HCT116 (cell line): ENCODE measurements around the gene CERK. TPM values are rescaled to one million over a fixed set of nuclear protein-coding genes. Genes with fewer than 3 reads are reported as not detected.

Experiments used
- ATAC-seq: fragments of 200-7000 bp; cut with Tn5 transposase; 2 replicates; pipeline ENCODE4 v1.9.1; 2020; ENCODE audit warnings: mild to moderate bottlenecking, moderate library complexity
- BruUV-seq: library from RNA; stranded (reverse); fragments of 400-500 nt; replicated peaks from 2 replicates; lab custom pipeline; 2021; lab: Mats Ljungman, UMichigan
- CTCF ChIA-PET: fragments of 300-600 bp; sonication (Branson Sonifier 250); formaldehyde crosslinking; loops from one replicate; lab custom pipeline; 2021; ENCODE audit warnings: antibody characterized with exemption; lab: Charles Lee
- POLR2A ChIA-PET: fragments of 300-600, 350-600 bp; sonication (Branson Sonifier 250); formaldehyde crosslinking; loops from one replicate; lab custom pipeline; 2021; ENCODE audit warnings: antibody characterized with exemption; lab: Charles Lee
- RAD21 ChIA-PET, 2 experiments: fragments of 300-600 bp; sonication (Branson Sonifier 250); formaldehyde crosslinking; loops; one replicate each; lab custom pipeline; 2023; ENCODE audit warnings: low total read pairs in 2 of 2; ENCODE audit not compliant: uncharacterized antibody in 2 of 2, unreplicated experiment in 2 of 2, low non-redundant PET in 1 of 2; lab: Charles Lee
- DNase-seq: peaks from one replicate; pipeline ENCODE4 v3.0.0-alpha.2; 2010; ENCODE audit warnings: low read depth, low spot score
- H2AFZ ChIP-seq: fragments of 200-600 bp; shearing (Covaris generic), sonication (generic); 2 replicates; pipeline ENCODE4 v1.6.1; 2017; ENCODE audit warnings: low read depth, mixed run types, mixed read lengths, antibody characterized with exemption, low read length; ENCODE audit not compliant: poor library complexity, severe bottlenecking
- H3K27ac ChIP-seq: 2 replicates; pipeline ENCODE4 v1.5.1; 2012; ENCODE audit warnings: low read depth, low read length
- H3K27me3 ChIP-seq: fragments of 200-600 bp; sonication (generic); 2 replicates; pipeline ENCODE4 v1.6.1; 2016; ENCODE audit warnings: mixed run types, low read length, mixed read lengths; ENCODE audit not compliant: insufficient read depth
- H3K36me3 ChIP-seq, 2 experiments: fragments of 200-500 bp in 1 of 2; fragments of 200-600 bp in 1 of 2; sonication (Bioruptor generic) in 1 of 2; sonication (generic) in 1 of 2; 2 replicates each; pipeline versions ENCODE4 v1.5.1 to v1.6.1; 2014 to 2016; ENCODE audit warnings: low read length in 2 of 2, inconsistent platforms in 1 of 2, mixed read lengths in 1 of 2, mixed run types in 1 of 2; ENCODE audit not compliant: insufficient read depth in 2 of 2, control insufficient read depth in 1 of 2
- H3K4me1 ChIP-seq, 2 experiments: fragments of 200-600 bp in 1 of 2; sonication (generic) in 1 of 2; 2 replicates each; pipeline versions ENCODE4 v1.5.1 to v1.6.1; 2012 to 2017; ENCODE audit warnings: low read length in 2 of 2, inconsistent platforms in 1 of 2, mild to moderate bottlenecking in 1 of 2, mixed read lengths in 1 of 2, mixed run types in 1 of 2, moderate library complexity in 1 of 2; ENCODE audit not compliant: insufficient read depth in 2 of 2, control insufficient read depth in 1 of 2
- H3K4me2 ChIP-seq: fragments of 200-600 bp; sonication (generic); 2 replicates; pipeline ENCODE4 v1.6.1; 2017; ENCODE audit warnings: mixed run types, low read length, mixed read lengths
- H3K4me3 ChIP-seq, 2 experiments: fragments of 200-600 bp in 1 of 2; sonication (generic) in 1 of 2; replicated peaks in 1 of 2; 2 replicates each; pipeline ENCODE4 v1.5.1; 2011 to 2016; ENCODE audit warnings: low read length in 2 of 2, control low read depth in 1 of 2, low read depth in 1 of 2, mild to moderate bottlenecking in 1 of 2, mixed read lengths in 1 of 2, mixed run types in 1 of 2
- H3K79me2 ChIP-seq: fragments of 200-600 bp; sonication (generic); 2 replicates; pipeline ENCODE4 v1.6.1; 2017; ENCODE audit warnings: mild to moderate bottlenecking, mixed run types, low read length, moderate library complexity, mixed read lengths; ENCODE audit not compliant: insufficient read depth
- H3K9ac ChIP-seq: fragments of 200-600 bp; sonication (generic); 2 replicates; pipeline ENCODE4 v1.6.1; 2016; ENCODE audit warnings: low read length, mixed read lengths
- H3K9me2 ChIP-seq: fragments of 200-600 bp; sonication (generic), shearing (Covaris generic); 2 replicates; pipeline ENCODE4 v1.6.1; 2017; ENCODE audit warnings: mixed run types, mild to moderate bottlenecking, moderate library complexity; ENCODE audit not compliant: insufficient read depth
- H3K9me3 ChIP-seq, 2 experiments: fragments of 200-500 bp in 1 of 2; fragments of 200-600 bp in 1 of 2; sonication (Bioruptor generic) in 1 of 2; sonication (generic) in 1 of 2; 2 replicates each; pipeline ENCODE4 v1.6.1; 2014 to 2017; ENCODE audit warnings: low read length in 2 of 2, mixed read lengths in 2 of 2, inconsistent platforms in 1 of 2, low read depth in 1 of 2, mild to moderate bottlenecking in 1 of 2, mixed run types in 1 of 2, moderate library complexity in 1 of 2; ENCODE audit not compliant: control insufficient read depth in 1 of 2, insufficient read depth in 1 of 2
- H4K20me1 ChIP-seq: fragments of 200-600 bp; sonication (generic), shearing (Covaris generic); 2 replicates; pipeline ENCODE4 v1.6.1; 2017; ENCODE audit warnings: mixed run types, mild to moderate bottlenecking, moderate library complexity; ENCODE audit not compliant: insufficient read depth
- CBX3 ChIP-seq: IDR thresholded peaks from 2 replicates; pipeline ENCODE4 v1.6.1; 2012; ENCODE audit warnings: low read depth
- CEBPB ChIP-seq: IDR thresholded peaks from 2 replicates; pipeline ENCODE4 v1.6.1; 2012; ENCODE audit warnings: low read depth
- EGR1 ChIP-seq: IDR thresholded peaks from 2 replicates; pipeline ENCODE4 v1.6.1; 2012; ENCODE audit warnings: low read depth
- ELF1 ChIP-seq: IDR thresholded peaks from 2 replicates; pipeline ENCODE4 v1.6.1; 2012; ENCODE audit warnings: low read depth, borderline replicate concordance
- EZH2 ChIP-seq: fragments of 200-600 bp; sonication (generic); IDR thresholded peaks from 2 replicates; pipeline ENCODE4 v1.6.1; 2017; ENCODE audit warnings: antibody characterized with exemption, mixed run types
- FOSL1 ChIP-seq: IDR thresholded peaks from 2 replicates; pipeline ENCODE4 v1.6.1; 2012; ENCODE audit warnings: low read depth
- JUND ChIP-seq: IDR thresholded peaks from 2 replicates; pipeline ENCODE4 v1.6.1; 2012
- POLR2A ChIP-seq: IDR thresholded peaks from 2 replicates; pipeline ENCODE4 v1.7.0; 2011; ENCODE audit warnings: borderline replicate concordance; ENCODE audit not compliant: insufficient read depth, insufficient read length; ENCODE audit errors: extremely low read depth
- POLR2AphosphoS5 ChIP-seq: IDR thresholded peaks from 2 replicates; pipeline ENCODE4 v1.6.1; 2011; ENCODE audit warnings: mild to moderate bottlenecking, low read depth, low read length, moderate library complexity
- RAD21 ChIP-seq: IDR thresholded peaks from 2 replicates; pipeline ENCODE4 v1.6.1; 2012; ENCODE audit warnings: low read depth, mild to moderate bottlenecking
- SRF ChIP-seq: IDR thresholded peaks from 2 replicates; pipeline ENCODE4 v1.6.1; 2012; ENCODE audit warnings: low read depth
- TCF7L2 ChIP-seq: IDR thresholded peaks from 2 replicates; pipeline ENCODE4 v1.7.0; 2011; ENCODE audit warnings: borderline replicate concordance, inconsistent platforms; ENCODE audit not compliant: insufficient read depth, insufficient read length; ENCODE audit errors: extremely low read depth
- ZFX ChIP-seq: fragments of 450-650 bp; IDR thresholded peaks from 2 replicates; pipeline ENCODE4 v1.6.1; 2017
- ZNF274 ChIP-seq: fragments of 200-500 bp; sonication (Bioruptor generic); IDR thresholded peaks from 2 replicates; pipeline ENCODE4 v1.6.1; 2014; ENCODE audit warnings: mild to moderate bottlenecking, low read depth, low read length, inconsistent platforms
- intact Hi-C: fragments of 100-400 bp; cut with micrococcal nuclease; formaldehyde crosslinking; loops from 2 replicates; pipeline ENCODE4 v1.10.0; 2022
- total RNA-seq: library from RNA; stranded (reverse); gene quantifications from one replicate; pipeline ENCODE4 v1.2.1, GENCODE V29; 2021; ENCODE audit not compliant: unreplicated experiment
- TF ChIP-seq, protein P1 (sequence below): IDR thresholded peaks from 2 replicates; pipeline ENCODE4 v1.6.1; 2012; ENCODE audit warnings: low read depth
- TF ChIP-seq, protein P2 (sequence below): IDR thresholded peaks from 2 replicates; pipeline ENCODE4 v1.6.1; 2011; ENCODE audit warnings: mild to moderate bottlenecking, low read length, moderate library complexity; ENCODE audit not compliant: insufficient replicate concordance; ENCODE audit errors: extremely low read depth
- TF ChIP-seq, protein P3 (sequence below), 3 experiments: fragments of 200-600 bp in 1 of 3; sonication (generic) in 1 of 3; IDR thresholded peaks in 2 of 3; conservative IDR thresholded peaks in 1 of 3; 2 replicates each; pipeline ENCODE4 v1.5.1; 2012 to 2017; ENCODE audit warnings: low read depth in 2 of 3, low read length in 2 of 3, antibody characterized with exemption in 1 of 3, borderline replicate concordance in 1 of 3, control low read depth in 1 of 3, mild to moderate bottlenecking in 1 of 3, mixed read lengths in 1 of 3, mixed run types in 1 of 3, moderate library complexity in 1 of 3; ENCODE audit not compliant: insufficient read depth in 1 of 3
- TF ChIP-seq, protein P4 (sequence below): IDR thresholded peaks from 2 replicates; pipeline ENCODE4 v1.6.1; 2012
- TF ChIP-seq, protein P5 (sequence below): IDR thresholded peaks from 2 replicates; pipeline ENCODE4 v1.6.1; 2012

The CERK gene
- total RNA-seq, 1 experiment from 2014 or later, result 35.0 TPM

DNA sequence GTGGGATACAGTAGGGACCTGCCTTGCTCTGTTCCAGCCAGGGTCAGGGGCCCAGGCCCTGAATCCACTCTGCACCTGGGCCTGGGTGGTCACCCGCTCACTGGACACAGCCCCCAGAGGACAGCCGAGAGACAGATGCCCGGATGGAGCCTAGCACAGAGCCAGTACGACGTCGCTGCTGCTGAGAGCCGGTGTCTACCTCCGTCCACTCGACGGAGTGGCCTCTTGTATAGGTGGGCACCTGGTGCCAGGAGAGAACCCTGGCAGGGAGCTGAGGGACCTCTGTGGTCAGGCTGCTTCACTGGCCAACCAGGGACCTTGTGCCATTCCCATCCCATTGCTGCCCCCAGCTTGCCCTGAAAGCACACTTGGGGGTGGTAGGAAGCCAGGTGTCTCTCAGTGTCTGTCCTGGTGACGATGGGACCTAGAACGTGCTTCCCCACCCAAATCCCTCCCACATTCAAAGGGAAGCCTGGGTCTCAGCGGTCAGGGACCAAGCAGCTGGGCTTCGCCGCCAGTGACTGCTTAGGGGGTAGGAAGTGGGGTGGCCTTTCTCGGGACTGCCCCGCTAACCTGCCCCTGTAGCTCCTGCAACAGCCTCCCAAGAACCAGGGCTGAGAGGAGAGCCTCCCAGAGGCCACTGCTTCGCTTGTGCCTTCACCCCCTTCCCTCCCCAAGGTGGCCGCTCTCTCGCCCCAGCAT, 10.3 kb upstream of the CERK start:
- no peak overlapping the region for H2AFZ ChIP-seq
- no peak for TF ChIP-seq POLR2A
- TF ChIP-seq EGR1, result no peak
- no peak for TF ChIP-seq CBX3
- TF ChIP-seq, protein P1, sequence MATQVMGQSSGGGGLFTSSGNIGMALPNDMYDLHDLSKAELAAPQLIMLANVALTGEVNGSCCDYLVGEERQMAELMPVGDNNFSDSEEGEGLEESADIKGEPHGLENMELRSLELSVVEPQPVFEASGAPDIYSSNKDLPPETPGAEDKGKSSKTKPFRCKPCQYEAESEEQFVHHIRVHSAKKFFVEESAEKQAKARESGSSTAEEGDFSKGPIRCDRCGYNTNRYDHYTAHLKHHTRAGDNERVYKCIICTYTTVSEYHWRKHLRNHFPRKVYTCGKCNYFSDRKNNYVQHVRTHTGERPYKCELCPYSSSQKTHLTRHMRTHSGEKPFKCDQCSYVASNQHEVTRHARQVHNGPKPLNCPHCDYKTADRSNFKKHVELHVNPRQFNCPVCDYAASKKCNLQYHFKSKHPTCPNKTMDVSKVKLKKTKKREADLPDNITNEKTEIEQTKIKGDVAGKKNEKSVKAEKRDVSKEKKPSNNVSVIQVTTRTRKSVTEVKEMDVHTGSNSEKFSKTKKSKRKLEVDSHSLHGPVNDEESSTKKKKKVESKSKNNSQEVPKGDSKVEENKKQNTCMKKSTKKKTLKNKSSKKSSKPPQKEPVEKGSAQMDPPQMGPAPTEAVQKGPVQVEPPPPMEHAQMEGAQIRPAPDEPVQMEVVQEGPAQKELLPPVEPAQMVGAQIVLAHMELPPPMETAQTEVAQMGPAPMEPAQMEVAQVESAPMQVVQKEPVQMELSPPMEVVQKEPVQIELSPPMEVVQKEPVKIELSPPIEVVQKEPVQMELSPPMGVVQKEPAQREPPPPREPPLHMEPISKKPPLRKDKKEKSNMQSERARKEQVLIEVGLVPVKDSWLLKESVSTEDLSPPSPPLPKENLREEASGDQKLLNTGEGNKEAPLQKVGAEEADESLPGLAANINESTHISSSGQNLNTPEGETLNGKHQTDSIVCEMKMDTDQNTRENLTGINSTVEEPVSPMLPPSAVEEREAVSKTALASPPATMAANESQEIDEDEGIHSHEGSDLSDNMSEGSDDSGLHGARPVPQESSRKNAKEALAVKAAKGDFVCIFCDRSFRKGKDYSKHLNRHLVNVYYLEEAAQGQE, result no peak
- TF ChIP-seq SRF, result no peak
- no peak for TF ChIP-seq ZFX
- TF ChIP-seq TCF7L2, result no peak
- TF ChIP-seq JUND, result no peak
- TF ChIP-seq, protein P2, sequence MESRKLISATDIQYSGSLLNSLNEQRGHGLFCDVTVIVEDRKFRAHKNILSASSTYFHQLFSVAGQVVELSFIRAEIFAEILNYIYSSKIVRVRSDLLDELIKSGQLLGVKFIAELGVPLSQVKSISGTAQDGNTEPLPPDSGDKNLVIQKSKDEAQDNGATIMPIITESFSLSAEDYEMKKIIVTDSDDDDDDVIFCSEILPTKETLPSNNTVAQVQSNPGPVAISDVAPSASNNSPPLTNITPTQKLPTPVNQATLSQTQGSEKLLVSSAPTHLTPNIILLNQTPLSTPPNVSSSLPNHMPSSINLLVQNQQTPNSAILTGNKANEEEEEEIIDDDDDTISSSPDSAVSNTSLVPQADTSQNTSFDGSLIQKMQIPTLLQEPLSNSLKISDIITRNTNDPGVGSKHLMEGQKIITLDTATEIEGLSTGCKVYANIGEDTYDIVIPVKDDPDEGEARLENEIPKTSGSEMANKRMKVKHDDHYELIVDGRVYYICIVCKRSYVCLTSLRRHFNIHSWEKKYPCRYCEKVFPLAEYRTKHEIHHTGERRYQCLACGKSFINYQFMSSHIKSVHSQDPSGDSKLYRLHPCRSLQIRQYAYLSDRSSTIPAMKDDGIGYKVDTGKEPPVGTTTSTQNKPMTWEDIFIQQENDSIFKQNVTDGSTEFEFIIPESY, result no peak
- TF ChIP-seq CEBPB, result no peak
- no peak for TF ChIP-seq RAD21
- no peak for TF ChIP-seq EZH2
- TF ChIP-seq FOSL1, result no peak
- no peak for TF ChIP-seq POLR2AphosphoS5
- TF ChIP-seq, protein P3, sequence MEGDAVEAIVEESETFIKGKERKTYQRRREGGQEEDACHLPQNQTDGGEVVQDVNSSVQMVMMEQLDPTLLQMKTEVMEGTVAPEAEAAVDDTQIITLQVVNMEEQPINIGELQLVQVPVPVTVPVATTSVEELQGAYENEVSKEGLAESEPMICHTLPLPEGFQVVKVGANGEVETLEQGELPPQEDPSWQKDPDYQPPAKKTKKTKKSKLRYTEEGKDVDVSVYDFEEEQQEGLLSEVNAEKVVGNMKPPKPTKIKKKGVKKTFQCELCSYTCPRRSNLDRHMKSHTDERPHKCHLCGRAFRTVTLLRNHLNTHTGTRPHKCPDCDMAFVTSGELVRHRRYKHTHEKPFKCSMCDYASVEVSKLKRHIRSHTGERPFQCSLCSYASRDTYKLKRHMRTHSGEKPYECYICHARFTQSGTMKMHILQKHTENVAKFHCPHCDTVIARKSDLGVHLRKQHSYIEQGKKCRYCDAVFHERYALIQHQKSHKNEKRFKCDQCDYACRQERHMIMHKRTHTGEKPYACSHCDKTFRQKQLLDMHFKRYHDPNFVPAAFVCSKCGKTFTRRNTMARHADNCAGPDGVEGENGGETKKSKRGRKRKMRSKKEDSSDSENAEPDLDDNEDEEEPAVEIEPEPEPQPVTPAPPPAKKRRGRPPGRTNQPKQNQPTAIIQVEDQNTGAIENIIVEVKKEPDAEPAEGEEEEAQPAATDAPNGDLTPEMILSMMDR (IDR thresholded peaks at IDR 0.05 in 2 of 3, conservative IDR thresholded peaks at IDR 0.05 in 1 of 3; ENCODE audit: borderline replicate concordance in 1 of 3, insufficient read depth in 1 of 3, low read depth in 2 of 3, low read length in 2 of 3), result no peak
- no peak for TF ChIP-seq ZNF274
- TF ChIP-seq, protein P4, sequence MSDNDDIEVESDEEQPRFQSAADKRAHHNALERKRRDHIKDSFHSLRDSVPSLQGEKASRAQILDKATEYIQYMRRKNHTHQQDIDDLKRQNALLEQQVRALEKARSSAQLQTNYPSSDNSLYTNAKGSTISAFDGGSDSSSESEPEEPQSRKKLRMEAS, result no peak
- no peak for TF ChIP-seq ELF1
- TF ChIP-seq, protein P5, sequence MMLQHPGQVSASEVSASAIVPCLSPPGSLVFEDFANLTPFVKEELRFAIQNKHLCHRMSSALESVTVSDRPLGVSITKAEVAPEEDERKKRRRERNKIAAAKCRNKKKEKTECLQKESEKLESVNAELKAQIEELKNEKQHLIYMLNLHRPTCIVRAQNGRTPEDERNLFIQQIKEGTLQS, result no peak
- H3K4me3 ChIP-seq, result no peak overlapping the region
- H3K79me2 ChIP-seq, result no peaks in the 10 kb centered on the region
- H3K4me1 ChIP-seq, result peaks cover under 1 to 26% of the 10 kb centered on the region in 2 experiments
- intact Hi-C loops, result no loop called here
- RAD21 ChIA-PET, result no interaction called here
- no peak overlapping the region for H3K4me2 ChIP-seq
- no peaks in the 10 kb centered on the region for H3K27me3 ChIP-seq
- H3K9ac ChIP-seq, result no peak overlapping the region
- CTCF ChIA-PET, result no interaction called here
- no TSS peak for BruUV-seq
- DNase-seq (no peak), ATAC-seq (no peak)
- no peaks in the 10 kb centered on the region for H3K36me3 ChIP-seq
- no peaks in the 10 kb centered on the region for H4K20me1 ChIP-seq
- POLR2A ChIA-PET, result no interaction called here
- no peaks in the 10 kb centered on the region for H3K9me3 ChIP-seq
- no peaks in the 10 kb centered on the region for H3K9me2 ChIP-seq
- no peak overlapping the region for H3K27ac ChIP-seq
